Activated CD4-positive, alpha-beta T cell treated with anti-CD3 and anti-CD28 coated beads, Interleukin-2, amount 10 ng/mL, durations not matched to agents 24 days and 14 days (primary cell): ENCODE data around the gene STAC. TPM values are rescaled to one million over a fixed set of nuclear protein-coding genes. Genes with fewer than 3 reads are reported as not detected.
"Not testable (repeated sequence)": the region's sequence is repeated elsewhere in the genome, so short reads cannot be mapped to it uniquely, and the experiment has no call there.

Experiments used
- DNase-seq: peaks from one replicate; pipeline ENCODE4 v3.0.0; 2022
- H3K27ac Mint-ChIP-seq: one replicate; pipeline ENCODE4 v1.8.0; 2022; ENCODE audit warnings: mild to moderate bottlenecking, mixed read lengths
- H3K27me3 Mint-ChIP-seq: one replicate; pipeline ENCODE4 v1.8.0; 2022; ENCODE audit warnings: mixed read lengths
- H3K36me3 Mint-ChIP-seq: one replicate; pipeline ENCODE4 v1.8.0; 2022; ENCODE audit warnings: low read depth, mild to moderate bottlenecking, mixed read lengths
- H3K4me1 Mint-ChIP-seq: one replicate; pipeline ENCODE4 v1.8.0; 2021; ENCODE audit warnings: mixed read lengths
- H3K4me3 Mint-ChIP-seq: one replicate; pipeline ENCODE4 v1.8.0; 2022; ENCODE audit warnings: mild to moderate bottlenecking, moderate library complexity, mixed read lengths
- H3K9me3 Mint-ChIP-seq: one replicate; pipeline ENCODE4 v1.8.0; 2021; ENCODE audit warnings: mixed read lengths
- intact Hi-C: fragments of 100-400 bp; cut with micrococcal nuclease; formaldehyde crosslinking; loops from one replicate; pipeline ENCODE4 v1.15.1; 2023
- total RNA-seq: library from RNA; stranded (reverse); gene quantifications from 2 replicates; pipeline ENCODE4 v1.2.3, GENCODE V29; 2022

The STAC gene
- total RNA-seq, 1 donor from 2014 or later: not detected

DNA sequence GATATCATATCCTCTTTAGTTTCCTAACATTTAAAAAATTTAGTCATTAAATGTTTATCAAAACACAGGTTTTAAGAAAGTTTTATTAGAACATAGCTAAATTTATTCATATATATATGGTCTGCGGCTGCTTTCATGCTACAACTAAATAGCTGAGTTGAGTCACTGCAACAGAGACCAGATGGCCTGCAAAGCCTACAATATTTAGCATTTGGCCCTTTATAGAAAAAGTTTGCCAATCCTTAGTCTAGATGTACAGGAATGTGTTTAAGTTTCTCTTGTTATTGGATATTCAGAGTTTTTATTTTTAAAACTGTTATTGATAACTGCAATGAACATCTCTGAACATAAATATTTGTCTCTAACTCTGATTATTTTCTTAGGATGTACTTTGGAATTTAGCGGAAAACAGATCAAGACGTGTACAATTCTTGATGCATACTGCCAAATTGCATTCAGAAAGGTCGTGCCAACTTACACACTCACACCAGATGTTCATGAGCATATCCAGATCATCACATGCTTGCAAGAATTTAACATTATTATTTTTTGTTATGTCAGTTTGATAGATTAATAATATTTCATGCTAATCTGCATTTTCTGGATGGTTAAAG, 157.9 kb downstream of the STAC start:
- no peak overlapping the region for H3K27ac Mint-ChIP-seq
- no peaks in the 10 kb centered on the region for H3K36me3 Mint-ChIP-seq
- DNase-seq: no peak
- no peaks in the 10 kb centered on the region for H3K4me1 Mint-ChIP-seq
- H3K9me3 Mint-ChIP-seq: no peaks in the 10 kb centered on the region
- H3K4me3 Mint-ChIP-seq: no peak overlapping the region
- intact Hi-C loops: no loop called here
- peaks cover 4% of the 10 kb centered on the region for H3K27me3 Mint-ChIP-seq

DNA sequence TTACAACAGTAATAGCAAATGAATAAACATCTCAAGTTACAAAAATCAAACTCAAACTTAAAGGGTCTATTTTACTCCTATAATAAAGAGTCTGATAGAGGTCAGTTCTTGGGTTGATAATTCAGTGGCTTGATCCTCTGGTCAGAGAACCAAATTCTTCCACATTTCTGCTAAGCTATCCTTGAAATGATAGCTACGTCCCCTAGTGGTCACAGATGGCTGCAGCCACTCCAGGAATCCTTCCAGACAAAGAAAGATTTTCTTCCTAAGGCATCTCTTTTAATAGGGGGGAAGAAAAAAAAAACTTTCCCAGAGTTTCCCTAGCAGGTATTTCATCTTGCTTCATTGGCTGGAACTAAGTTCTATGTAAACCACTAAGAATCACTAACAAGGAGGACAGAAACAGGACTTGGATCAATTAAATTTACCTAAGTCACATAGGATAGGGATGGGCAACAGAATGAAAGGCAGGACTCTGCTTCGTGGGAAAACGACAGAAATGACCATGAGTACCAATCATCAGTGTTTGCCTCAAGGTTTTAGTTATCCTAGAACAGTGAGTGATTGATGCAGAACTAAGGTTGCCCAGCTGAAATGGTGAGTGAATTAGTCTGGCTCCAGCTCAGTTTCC, 160.7 kb downstream of the STAC start:
- H3K9me3 Mint-ChIP-seq: no peaks in the 10 kb centered on the region
- DNase-seq: no peak
- no peak overlapping the region for H3K4me3 Mint-ChIP-seq
- no peak overlapping the region for H3K27ac Mint-ChIP-seq
- intact Hi-C loops: no loop called here
- H3K27me3 Mint-ChIP-seq: no peaks in the 10 kb centered on the region
- no peaks in the 10 kb centered on the region for H3K36me3 Mint-ChIP-seq
- H3K4me1 Mint-ChIP-seq: no peaks in the 10 kb centered on the region

DNA sequence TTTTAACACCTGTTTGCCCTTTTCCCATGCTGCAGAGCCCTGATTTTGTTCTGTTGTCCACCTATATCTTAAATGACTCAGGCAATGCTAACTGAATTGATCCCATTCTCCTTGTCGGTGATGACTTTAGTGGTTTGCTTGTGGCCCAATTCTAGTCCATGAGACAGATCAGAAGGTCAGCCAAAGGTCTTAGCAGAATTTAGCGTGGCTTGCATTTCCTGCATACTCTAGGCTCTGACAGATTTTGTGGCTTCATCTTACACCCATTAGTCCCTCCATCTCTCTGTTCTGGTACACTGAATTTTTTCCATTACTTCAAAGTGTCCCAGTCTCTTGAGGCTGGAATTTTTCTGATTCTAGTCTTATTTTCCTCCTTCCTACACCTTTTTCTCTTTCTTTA, 161.9 kb downstream of the STAC start:
- no peaks in the 10 kb centered on the region for H3K4me1 Mint-ChIP-seq
- H3K27me3 Mint-ChIP-seq: no peaks in the 10 kb centered on the region
- DNase-seq: no peak
- no peaks in the 10 kb centered on the region for H3K9me3 Mint-ChIP-seq
- no peak overlapping the region for H3K27ac Mint-ChIP-seq
- H3K36me3 Mint-ChIP-seq: no peaks in the 10 kb centered on the region
- H3K4me3 Mint-ChIP-seq: no peak overlapping the region
- intact Hi-C loops: no loop called here

DNA sequence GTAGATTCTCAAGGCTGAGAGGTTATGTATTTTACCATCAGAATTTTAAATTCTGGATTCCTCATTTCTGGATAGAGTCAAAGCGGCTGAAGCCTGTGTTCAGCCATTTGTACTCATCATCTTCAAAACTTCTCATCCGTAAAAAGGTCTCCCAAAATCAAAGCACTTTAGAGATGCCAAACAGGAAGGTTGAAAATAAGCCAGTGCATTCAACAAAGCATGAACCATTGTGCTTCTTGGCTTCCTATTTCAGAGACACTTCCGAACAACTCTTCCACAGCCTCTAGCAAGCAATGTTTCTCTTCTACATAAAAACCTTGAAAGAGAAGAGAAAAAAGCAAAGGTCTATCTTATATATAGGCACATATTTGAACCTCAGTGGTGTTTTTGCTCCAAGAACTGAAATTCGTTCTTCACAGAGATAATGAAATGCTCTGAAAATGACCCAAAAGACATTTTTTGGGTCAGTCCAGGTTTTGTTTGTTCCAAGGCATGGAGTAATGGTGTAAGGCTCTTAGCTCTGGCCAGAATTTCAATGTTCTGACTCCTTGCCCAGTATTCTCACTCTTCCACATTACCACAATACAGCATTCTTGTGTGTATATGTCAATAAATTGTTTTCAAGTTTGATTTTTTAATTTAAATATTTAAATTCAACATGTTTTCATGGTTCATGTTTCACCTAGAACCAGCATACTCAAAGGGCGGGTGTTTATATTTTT, 163.1 kb downstream of the STAC start:
- no peaks in the 10 kb centered on the region for H3K9me3 Mint-ChIP-seq
- H3K4me1 Mint-ChIP-seq: no peaks in the 10 kb centered on the region
- no peak overlapping the region for H3K4me3 Mint-ChIP-seq
- DNase-seq: no peak
- no peak overlapping the region for H3K27ac Mint-ChIP-seq
- no peaks in the 10 kb centered on the region for H3K36me3 Mint-ChIP-seq
- H3K27me3 Mint-ChIP-seq: no peaks in the 10 kb centered on the region
- intact Hi-C loops: no loop called here

DNA sequence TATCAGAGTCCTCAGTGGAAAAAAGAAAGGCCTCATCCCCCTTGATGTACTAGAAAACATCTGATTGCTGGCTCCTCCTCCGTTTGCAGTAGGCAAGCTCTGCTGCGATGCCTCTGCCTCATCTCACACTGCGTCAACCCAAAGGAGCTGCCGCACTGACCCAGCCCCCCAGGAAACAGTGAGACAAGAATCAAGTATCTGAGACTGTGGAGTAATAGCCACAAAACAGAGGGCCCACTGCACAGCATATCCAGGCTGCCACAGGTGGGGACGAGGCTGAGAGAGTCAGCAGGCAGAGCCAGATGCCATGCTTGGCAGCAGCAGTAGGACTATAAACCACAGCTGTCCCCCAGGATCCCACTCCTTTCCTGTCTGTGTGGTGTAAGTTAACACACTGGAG, 165.9 kb downstream of the STAC start:
- no peaks in the 10 kb centered on the region for H3K4me1 Mint-ChIP-seq
- no peaks in the 10 kb centered on the region for H3K9me3 Mint-ChIP-seq
- H3K4me3 Mint-ChIP-seq: no peak overlapping the region
- H3K36me3 Mint-ChIP-seq: no peaks in the 10 kb centered on the region
- intact Hi-C loops: no loop called here
- no peaks in the 10 kb centered on the region for H3K27me3 Mint-ChIP-seq
- DNase-seq: no peak
- no peak overlapping the region for H3K27ac Mint-ChIP-seq

DNA sequence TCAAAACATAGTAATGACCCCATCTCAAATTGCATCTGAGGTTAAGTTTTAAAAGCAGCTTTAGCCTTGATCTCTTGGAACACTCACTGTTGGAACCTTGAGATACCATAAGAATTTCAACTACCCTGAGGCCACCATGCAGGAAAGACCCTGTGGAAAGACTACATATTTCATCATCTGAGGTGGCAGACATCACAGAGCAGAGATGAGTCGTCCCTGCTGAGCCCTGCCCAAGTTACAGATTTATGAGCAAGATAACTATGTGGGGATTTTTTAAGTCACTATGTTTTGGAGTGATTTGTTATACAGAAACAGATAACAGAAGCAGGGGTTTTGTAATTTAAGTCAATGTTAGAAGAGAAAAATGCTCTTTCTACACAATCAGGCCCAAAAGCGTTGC, 168.4 kb downstream of the STAC start:
- Mint-ChIP-seq H3K27me3 (no peaks in the 10 kb centered on the region), H3K27ac (no peak overlapping the region), H3K9me3 (no peaks in the 10 kb centered on the region), H3K36me3 (no peaks in the 10 kb centered on the region), H3K4me1 (no peaks in the 10 kb centered on the region), H3K4me3 (no peak overlapping the region)
- DNase-seq: no peak
- intact Hi-C loops: no loop called here

DNA sequence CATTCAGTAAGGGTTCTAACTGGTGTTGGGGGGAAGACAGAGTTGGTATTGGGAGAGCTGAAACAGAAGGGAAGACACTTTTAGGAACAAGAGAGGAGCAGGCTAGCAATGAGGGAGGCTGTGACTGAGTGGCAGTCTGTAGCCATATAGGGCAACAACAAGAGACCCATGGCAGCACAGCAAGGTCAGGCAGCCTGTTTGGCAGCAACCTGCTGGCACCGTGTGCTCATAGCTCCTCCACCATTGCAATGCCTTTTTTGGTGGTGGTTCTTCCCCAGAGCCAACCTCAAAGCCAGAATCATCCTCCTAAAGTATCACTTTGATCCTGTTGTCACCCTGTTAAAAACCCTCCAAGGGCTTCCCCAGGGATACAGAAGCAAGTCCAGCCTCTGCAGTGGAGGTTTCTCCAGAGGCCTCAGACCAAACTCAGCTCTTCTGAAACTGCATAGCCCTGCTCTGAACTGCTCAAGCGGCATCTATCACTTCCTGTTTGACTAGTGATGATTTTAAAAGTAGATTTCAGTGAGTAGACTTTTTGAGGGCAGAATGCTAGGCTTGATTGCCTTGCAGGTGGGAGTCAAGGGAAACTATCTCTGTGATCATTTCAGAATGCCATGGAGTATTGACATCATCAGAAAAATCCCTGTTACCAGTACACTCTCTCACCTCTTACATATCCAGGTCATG, 176.9 kb downstream of the STAC start:
- no peaks in the 10 kb centered on the region for H3K4me1 Mint-ChIP-seq
- no peak overlapping the region for H3K27ac Mint-ChIP-seq
- DNase-seq: no peak
- no peaks in the 10 kb centered on the region for H3K36me3 Mint-ChIP-seq
- intact Hi-C loops: no loop called here
- H3K27me3 Mint-ChIP-seq: peaks cover 2% of the 10 kb centered on the region
- H3K4me3 Mint-ChIP-seq: no peak overlapping the region
- H3K9me3 Mint-ChIP-seq: no peaks in the 10 kb centered on the region

DNA sequence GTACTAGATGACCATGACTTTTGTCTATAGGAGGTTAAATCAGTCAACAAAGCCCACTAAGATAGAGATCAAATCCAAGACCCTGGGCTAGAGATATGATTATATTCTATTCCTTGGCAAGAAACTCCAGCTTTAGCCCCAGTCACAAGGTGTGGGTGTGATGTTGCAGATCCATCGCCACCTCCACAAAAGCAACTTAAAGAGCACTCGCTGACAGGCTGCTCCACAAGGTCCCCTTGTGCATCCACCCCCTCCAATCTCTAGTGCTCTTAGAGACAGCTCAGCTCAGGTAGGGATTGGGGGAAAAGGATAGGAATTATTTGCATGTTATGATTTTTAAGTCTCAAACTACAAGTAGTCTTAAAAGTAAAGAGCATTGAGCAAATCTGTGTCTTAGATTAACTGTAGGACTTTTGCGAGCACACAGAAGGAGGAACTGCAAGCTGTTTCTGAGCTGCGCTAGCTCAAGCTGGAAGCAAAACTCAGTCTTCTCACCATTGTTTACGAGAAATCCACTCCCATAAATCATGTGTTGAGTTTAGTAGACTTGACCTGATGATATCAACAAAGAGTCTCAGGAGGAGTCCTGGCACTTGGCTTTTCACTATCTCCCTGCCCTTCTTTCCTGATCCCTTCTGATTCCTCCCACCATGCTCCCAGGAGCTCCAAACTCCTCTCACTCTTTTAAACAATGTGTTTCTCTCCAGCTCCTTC, 177.6 kb downstream of the STAC start:
- no peak overlapping the region for H3K27ac Mint-ChIP-seq
- H3K27me3 Mint-ChIP-seq: peaks cover 2% of the 10 kb centered on the region
- no peaks in the 10 kb centered on the region for H3K4me1 Mint-ChIP-seq
- H3K4me3 Mint-ChIP-seq: no peak overlapping the region
- no peaks in the 10 kb centered on the region for H3K36me3 Mint-ChIP-seq
- DNase-seq: no peak
- intact Hi-C loops: no loop called here
- no peaks in the 10 kb centered on the region for H3K9me3 Mint-ChIP-seq

DNA sequence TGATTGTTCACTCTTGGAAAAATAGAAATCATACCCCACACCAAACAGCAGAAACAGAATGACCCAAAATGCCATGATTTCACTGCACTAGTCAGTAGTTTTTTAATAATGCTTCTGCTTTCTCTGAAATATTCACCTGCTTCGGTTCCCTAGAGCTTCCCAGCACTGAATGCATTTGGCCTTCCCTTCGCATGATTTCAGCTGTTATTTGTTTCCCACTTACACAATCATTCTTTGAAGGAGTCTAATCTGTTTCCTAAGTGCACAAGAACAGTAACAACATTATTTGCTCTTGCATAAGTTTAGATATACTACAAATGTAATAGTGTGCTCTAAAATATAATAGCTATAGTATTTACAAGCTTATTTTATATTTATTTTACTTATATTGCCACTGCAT, 178.7 kb downstream of the STAC start:
- Mint-ChIP-seq H3K4me3 (no peak overlapping the region), H3K36me3 (no peaks in the 10 kb centered on the region), H3K27ac (no peak overlapping the region), H3K4me1 (no peaks in the 10 kb centered on the region), H3K9me3 (no peaks in the 10 kb centered on the region), H3K27me3 (peaks cover 2% of the 10 kb centered on the region)
- DNase-seq: no peak
- intact Hi-C loops: no loop called here

DNA sequence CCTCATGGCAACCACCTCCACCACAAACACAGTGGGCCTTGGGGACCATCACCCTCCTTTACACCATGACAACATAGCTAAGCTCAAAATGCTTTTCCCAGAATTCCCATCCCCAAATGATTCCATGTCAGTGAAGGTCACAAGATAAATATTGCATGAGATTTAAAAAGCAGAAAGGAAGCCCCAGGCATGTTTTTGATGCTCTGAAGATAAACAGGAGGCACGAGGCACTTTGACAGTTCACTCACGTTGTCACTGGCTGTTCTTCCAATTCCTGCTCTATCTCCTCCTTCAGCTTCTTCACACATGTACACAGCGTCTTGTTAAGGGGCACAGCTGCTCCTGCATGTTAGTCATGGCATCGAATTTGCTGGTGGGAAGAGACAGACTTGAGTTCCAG, 180.4 kb downstream of the STAC start:
- DNase-seq: no peak
- no peak overlapping the region for H3K27ac Mint-ChIP-seq
- intact Hi-C loops: no loop called here
- H3K27me3 Mint-ChIP-seq: peaks cover 2% of the 10 kb centered on the region
- H3K4me3 Mint-ChIP-seq: no peak overlapping the region
- H3K4me1 Mint-ChIP-seq: no peaks in the 10 kb centered on the region
- no peaks in the 10 kb centered on the region for H3K36me3 Mint-ChIP-seq
- H3K9me3 Mint-ChIP-seq: no peaks in the 10 kb centered on the region

DNA sequence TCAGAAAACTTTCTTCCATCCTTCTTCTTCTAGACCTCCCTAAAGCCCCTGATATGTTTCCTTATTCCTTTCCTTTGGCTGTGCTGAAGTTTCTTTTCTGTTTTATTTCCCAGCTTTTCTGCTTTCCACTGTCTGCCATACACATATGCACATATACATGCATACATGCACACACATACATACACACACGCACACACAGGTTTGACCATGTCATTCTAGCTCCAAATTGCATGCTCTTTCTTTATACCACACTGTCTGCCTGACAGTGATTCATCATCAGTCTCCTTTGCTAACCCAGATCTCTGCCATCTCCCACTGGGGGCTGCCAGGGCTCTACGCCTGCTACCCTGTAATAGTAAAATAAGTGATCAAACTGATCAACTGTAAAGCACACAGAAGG, 181.3 kb downstream of the STAC start:
- DNase-seq: peak; percentile 12
- Mint-ChIP-seq H3K36me3 (no peaks in the 10 kb centered on the region), H3K27ac (no peak overlapping the region), H3K4me3 (no peak overlapping the region), H3K9me3 (no peaks in the 10 kb centered on the region), H3K4me1 (no peaks in the 10 kb centered on the region), H3K27me3 (peaks cover 2% of the 10 kb centered on the region)
- intact Hi-C loops: no loop called here

DNA sequence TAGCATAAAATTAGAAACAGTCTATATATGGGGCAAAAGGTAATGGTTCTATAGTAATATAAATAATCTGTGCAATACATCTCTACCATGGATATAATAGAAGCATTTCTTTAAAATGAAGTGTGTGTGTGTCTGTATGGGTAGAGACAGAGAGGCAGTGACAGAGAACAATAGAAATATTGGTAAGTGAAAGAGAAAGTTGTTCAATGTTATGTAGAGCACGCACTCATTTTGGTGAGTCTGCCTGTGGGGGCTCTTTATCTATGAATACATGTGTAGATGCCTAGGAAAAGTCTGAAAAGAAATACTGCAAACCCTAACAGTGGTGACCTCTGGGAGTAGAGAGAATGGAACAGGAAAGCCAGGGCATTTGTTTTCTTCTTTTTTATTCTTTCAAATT, 182.6 kb downstream of the STAC start:
- Mint-ChIP-seq H3K36me3 (no peaks in the 10 kb centered on the region), H3K4me1 (no peaks in the 10 kb centered on the region), H3K4me3 (no peak overlapping the region), H3K27ac (no peak overlapping the region), H3K27me3 (peaks cover 2% of the 10 kb centered on the region), H3K9me3 (no peaks in the 10 kb centered on the region)
- intact Hi-C loops: no loop called here
- peak; percentile 8 for DNase-seq

DNA sequence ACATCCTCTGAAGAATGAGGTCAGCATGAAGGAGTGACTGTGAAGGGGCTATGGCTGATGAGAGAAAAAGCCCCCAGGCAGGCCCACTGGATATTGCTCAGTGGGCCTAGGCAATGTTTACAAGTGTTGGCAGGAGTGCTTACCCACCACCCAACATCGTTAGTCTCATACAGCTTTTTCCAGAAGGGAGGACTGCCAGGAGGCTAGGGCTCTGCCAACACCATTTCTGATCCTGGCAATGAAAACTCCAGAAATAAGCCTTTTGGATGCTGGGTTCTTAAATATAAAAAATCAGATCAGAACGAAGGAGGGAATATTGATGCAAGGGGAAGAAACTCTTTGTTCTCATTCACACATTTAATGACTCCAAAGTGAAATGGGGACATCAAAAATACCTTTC, 194.9 kb downstream of the STAC start:
- no peaks in the 10 kb centered on the region for H3K4me1 Mint-ChIP-seq
- H3K27ac Mint-ChIP-seq: no peak overlapping the region
- DNase-seq: no peak
- intact Hi-C loops: no loop called here
- peaks cover 5% of the 10 kb centered on the region for H3K9me3 Mint-ChIP-seq
- H3K36me3 Mint-ChIP-seq: no peaks in the 10 kb centered on the region
- H3K4me3 Mint-ChIP-seq: no peak overlapping the region
- H3K27me3 Mint-ChIP-seq: no peaks in the 10 kb centered on the region

DNA sequence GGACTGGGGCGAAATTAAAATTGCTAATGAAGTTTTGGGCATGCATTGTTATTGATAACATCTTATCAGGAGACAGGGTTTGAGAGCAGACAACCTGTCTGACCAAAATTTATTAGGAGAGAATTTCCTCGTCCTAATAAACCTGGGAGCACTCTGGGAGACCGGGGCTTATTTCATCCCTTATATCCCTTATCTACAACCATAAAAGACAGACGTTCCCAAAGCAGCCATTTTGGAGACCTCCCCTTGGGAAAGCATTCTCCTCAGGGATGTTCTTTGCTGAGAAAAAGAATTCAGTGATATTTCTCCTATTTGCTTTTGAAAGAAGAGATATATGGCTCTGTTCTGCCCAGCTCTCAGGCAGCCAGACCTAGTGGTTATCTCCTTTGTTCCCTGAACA, 198.1 kb downstream of the STAC start:
- H3K36me3 Mint-ChIP-seq, DNase-seq, intact Hi-C loops, H3K27ac Mint-ChIP-seq, H3K4me1 Mint-ChIP-seq, H3K27me3 Mint-ChIP-seq, H3K4me3 Mint-ChIP-seq: not testable (repeated sequence)
- peaks cover 16% of the 10 kb centered on the region for H3K9me3 Mint-ChIP-seq
